Measurements from ENCODE around the gene TOR1AIP1.

- TF ChIP-seq CTCF (IDR thresholded peaks at IDR 0.05 in 4 of 5, conservative IDR thresholded peaks at IDR 0.05 in 1 of 5) (no peak), POLR2A (IDR thresholded peaks at IDR 0.05) (no peak)
Observed at GRCh38 chr1:179968284-179968993, 86.4 kb downstream of the TOR1AIP1 start.
